GM12864 (cell line): Measurements from ENCODE around the gene OTOS.

Experiments used
- DNase-seq: peaks from one replicate; pipeline ENCODE4 v3.0.0-alpha.2; 2011; ENCODE audit warnings: low read depth
- H3K4me3 ChIP-seq: 2 replicates; pipeline ENCODE4 v1.5.1; 2011; ENCODE audit warnings: mild to moderate bottlenecking, low read depth, low read length, control low read depth
- CTCF ChIP-seq: IDR thresholded peaks from 2 replicates; pipeline ENCODE4 v1.5.1; 2011; ENCODE audit warnings: low read depth, mild to moderate bottlenecking, moderate library complexity, low read length, control low read depth, inconsistent platforms; ENCODE audit errors: missing control alignments

The OTOS gene

GRCh38 chr2:240153418-240153817, 13.0 kb upstream of the OTOS start:
- no peak for TF ChIP-seq CTCF
- H3K4me3 ChIP-seq, result no peak overlapping the region
- DNase-seq, result no peak

DNA sequence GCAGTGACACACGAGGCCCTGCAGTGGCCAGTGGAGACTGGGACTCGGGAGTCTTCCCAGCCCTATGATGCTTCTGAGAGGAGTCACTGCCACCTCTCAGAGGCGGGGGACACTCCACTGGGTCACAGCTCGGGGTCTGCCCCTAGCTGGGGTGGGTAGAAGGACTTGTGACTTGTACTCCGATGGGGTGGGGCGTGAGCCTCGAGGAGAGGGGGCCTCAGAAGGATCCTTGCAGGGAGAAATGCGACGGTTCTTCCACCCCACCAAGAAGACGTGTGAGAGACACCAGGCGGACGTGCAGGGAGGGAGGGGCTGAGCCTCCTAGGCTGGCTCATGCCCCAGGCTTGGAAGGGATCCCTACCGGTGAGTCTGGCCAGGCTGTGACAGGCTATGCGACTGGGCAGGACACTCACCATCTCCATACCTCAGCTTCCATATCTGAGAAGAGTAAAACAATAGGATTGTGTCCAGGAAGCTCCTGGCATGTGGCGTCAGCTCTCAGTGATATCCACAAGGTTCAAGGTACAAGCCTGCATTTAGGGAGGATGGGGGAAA, 11.1 kb upstream of the OTOS start:
- TF ChIP-seq CTCF, result no peak
- no peak overlapping the region for H3K4me3 ChIP-seq
- no peak for DNase-seq

GRCh38 chr2:240149943-240150784, 9.7 kb upstream of the OTOS start:
- DNase-seq, result no peak
- peak; percentile 87 for TF ChIP-seq CTCF
- no peak overlapping the region for H3K4me3 ChIP-seq

- no peak overlapping the region for H3K4me3 ChIP-seq
- TF ChIP-seq CTCF, result no peak
- no peak for DNase-seq
Measured at GRCh38 chr2:240147911-240148587, 7.6 kb upstream of the OTOS start.

- no peak for DNase-seq
- no peak overlapping the region for H3K4me3 ChIP-seq
- no peak for TF ChIP-seq CTCF
Measured at GRCh38 chr2:240147382-240147781, 6.9 kb upstream of the OTOS start.

DNA sequence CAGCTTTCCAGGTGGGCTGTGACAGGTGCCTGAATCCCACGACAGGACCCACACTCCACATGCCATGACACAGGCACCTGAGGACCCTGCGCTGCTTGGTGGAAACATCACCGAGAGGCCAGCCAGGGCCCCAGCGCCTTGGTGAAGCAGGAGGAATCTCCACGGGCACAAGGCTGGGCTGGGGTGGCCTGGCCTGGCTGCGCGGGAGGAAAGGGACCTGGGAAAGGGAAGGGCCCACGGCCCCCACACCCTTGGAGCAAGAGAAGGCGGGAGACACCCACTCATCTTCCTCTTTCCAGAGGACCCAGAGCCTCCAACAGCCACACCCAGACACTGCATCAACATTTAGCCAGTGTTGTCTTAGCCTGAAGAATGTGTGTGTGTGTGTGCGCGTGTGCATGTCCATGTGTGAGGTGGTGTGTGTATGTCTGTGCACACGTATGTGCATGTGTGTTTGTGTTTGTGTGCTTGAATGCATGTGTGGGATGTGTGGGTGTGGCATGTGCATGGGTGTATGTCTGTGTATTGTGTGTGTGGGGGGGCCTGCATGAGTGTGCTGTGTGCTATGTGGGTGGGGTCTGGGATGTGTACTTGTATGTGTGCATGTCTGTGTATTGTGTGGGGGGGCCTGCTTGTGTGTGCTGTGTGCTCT, 6.3 kb upstream of the OTOS start:
- no peak for DNase-seq
- H3K4me3 ChIP-seq, result no peak overlapping the region
- TF ChIP-seq CTCF, result no peak
